SK-N-SH (cell line): Measurements from ENCODE around the gene PLEKHH1. TPM values are rescaled to one million over a fixed set of nuclear protein-coding genes. Genes with fewer than 3 reads are reported as not detected.

Source experiments
- CTCF ChIA-PET: fragments of 300-600, 350-600 bp; formaldehyde crosslinking; extraction: SDS; loops from one replicate; lab custom pipeline; 2021; lab: Yijun Ruan, JAX
- POLR2A ChIA-PET: fragments of 350-600 bp; sonication (Branson Sonifier 250); formaldehyde crosslinking; extraction: SDS; loops from one replicate; lab custom pipeline; 2020; ENCODE audit warnings: antibody characterized with exemption, inconsistent platforms; lab: Yijun Ruan, JAX
- DNase-seq: peaks from one replicate; pipeline ENCODE4 v3.0.0; 2012
- H2AFZ ChIP-seq: fragments of 200-600 bp; sonication (generic); 2 replicates; pipeline ENCODE4 v1.8.1; 2016; ENCODE audit warnings: antibody characterized with exemption, mild to moderate bottlenecking, low read depth
- H3F3A ChIP-seq: fragments of 200-600 bp; sonication (generic); replicated peaks from 2 replicates; pipeline ENCODE3; 2016; ENCODE audit warnings: antibody characterized with exemption, mild to moderate bottlenecking; ENCODE audit not compliant: insufficient read depth
- H3K27ac ChIP-seq, 2 experiments: fragments of 200-500 bp in 1 of 2; fragments of 200-600 bp in 1 of 2; sonication (Bioruptor generic) in 1 of 2; sonication (generic), shearing (Covaris generic) in 1 of 2; 2 replicates each; pipeline versions ENCODE4 v1.5.1 to v1.6.1; 2014 to 2016; ENCODE audit warnings: low read depth in 2 of 2, inconsistent platforms in 1 of 2, low read length in 1 of 2, mild to moderate bottlenecking in 1 of 2, mixed read lengths in 1 of 2
- H3K27me3 ChIP-seq: fragments of 200-600 bp; sonication (generic), shearing (Covaris generic); 2 replicates; pipeline ENCODE4 v1.6.1; 2016; ENCODE audit warnings: mixed run types; ENCODE audit not compliant: insufficient read depth
- H3K36me3 ChIP-seq, 2 experiments: fragments of 200-500 bp in 1 of 2; fragments of 200-600 bp in 1 of 2; sonication (Bioruptor generic) in 1 of 2; sonication (generic) in 1 of 2; replicated peaks in 1 of 2; 2 replicates each; pipeline versions ENCODE3 to v1.5.1; 2014 to 2016; ENCODE audit warnings: low read length in 1 of 2, mild to moderate bottlenecking in 1 of 2; ENCODE audit not compliant: insufficient read depth in 2 of 2, control insufficient read depth in 1 of 2
- H3K4me1 ChIP-seq, 2 experiments: fragments of 200-500 bp in 1 of 2; fragments of 200-600 bp in 1 of 2; sonication (Bioruptor generic) in 1 of 2; sonication (generic), shearing (Covaris generic) in 1 of 2; 2 replicates each; pipeline versions ENCODE4 v1.5.1 to v1.6.1; 2014 to 2016; ENCODE audit warnings: low read depth in 1 of 2, low read length in 1 of 2, mixed run types in 1 of 2; ENCODE audit not compliant: insufficient read depth in 2 of 2, control insufficient read depth in 1 of 2
- H3K4me2 ChIP-seq: fragments of 200-600 bp; sonication (generic), shearing (Covaris generic); 2 replicates; pipeline ENCODE4 v1.6.1; 2017; ENCODE audit warnings: mixed run types
- H3K4me3 ChIP-seq, 2 experiments: fragments of 200-500 bp in 1 of 2; fragments of 200-600 bp in 1 of 2; sonication (Bioruptor generic) in 1 of 2; sonication (generic), shearing (Covaris generic) in 1 of 2; 2 replicates each; pipeline versions ENCODE4 v1.5.1 to v1.8.1; 2014 to 2016; ENCODE audit warnings: low read depth in 2 of 2, inconsistent platforms in 1 of 2, low read length in 1 of 2, mild to moderate bottlenecking in 1 of 2, mixed read lengths in 1 of 2, moderate library complexity in 1 of 2
- H3K79me2 ChIP-seq: fragments of 200-600 bp; sonication (generic); 2 replicates; pipeline ENCODE4 v1.8.1; 2017; ENCODE audit warnings: mild to moderate bottlenecking; ENCODE audit not compliant: insufficient read depth
- H3K9ac ChIP-seq: fragments of 200-600 bp; sonication (generic); 2 replicates; pipeline ENCODE4 v1.6.1; 2017; ENCODE audit warnings: mixed run types
- H3K9me2 ChIP-seq: fragments of 200-600 bp; sonication (generic); 2 replicates; pipeline ENCODE4 v1.6.1; 2017; ENCODE audit warnings: mixed run types
- H3K9me3 ChIP-seq: fragments of 200-600 bp; sonication (generic); 2 replicates; pipeline ENCODE4 v1.6.1; 2017; ENCODE audit warnings: mixed run types, mild to moderate bottlenecking, moderate library complexity
- H4K20me1 ChIP-seq: fragments of 200-600 bp; sonication (generic); 2 replicates; pipeline ENCODE4 v1.6.1; 2017; ENCODE audit warnings: mild to moderate bottlenecking, mixed run types; ENCODE audit not compliant: insufficient read depth
- ELF1 ChIP-seq: IDR thresholded peaks from 2 replicates; pipeline ENCODE4 v1.4.0; 2012
- EZH2phosphoT487 ChIP-seq: fragments of 200-600 bp; sonication (generic); IDR thresholded peaks from 2 replicates; pipeline ENCODE4 v1.6.1; 2017; ENCODE audit warnings: low read depth, mixed run types, mild to moderate bottlenecking, antibody characterized with exemption, moderate library complexity, borderline replicate concordance
- FOXM1 ChIP-seq: IDR thresholded peaks from 2 replicates; pipeline ENCODE4 v1.4.0; 2012; ENCODE audit warnings: low read depth, mild to moderate bottlenecking
- GABPA ChIP-seq: IDR thresholded peaks from 2 replicates; pipeline ENCODE4 v1.4.0; 2012; ENCODE audit warnings: low read depth, mild to moderate bottlenecking
- GATA2 ChIP-seq: sonication (generic); formaldehyde crosslinking; IDR thresholded peaks from 2 replicates; pipeline ENCODE4 v1.5.0; 2020; ENCODE audit warnings: mild to moderate bottlenecking, missing genetic modification reagents
- JUND ChIP-seq: IDR thresholded peaks from 2 replicates; pipeline ENCODE4 v1.4.0; 2012
- MEF2A ChIP-seq: IDR thresholded peaks from 2 replicates; pipeline ENCODE4 v1.4.0; 2012; ENCODE audit warnings: low read depth, borderline replicate concordance
- NFIC ChIP-seq: IDR thresholded peaks from 2 replicates; pipeline ENCODE4 v1.4.0; 2012; ENCODE audit warnings: borderline replicate concordance
- RCOR1 ChIP-seq: fragments of 150-350 bp; IDR thresholded peaks from 2 replicates; pipeline ENCODE4 v1.6.1; 2017; ENCODE audit warnings: antibody characterized with exemption, low read length
- RFX5 ChIP-seq: IDR thresholded peaks from 2 replicates; pipeline ENCODE4 v1.6.1; 2012; ENCODE audit warnings: mild to moderate bottlenecking, improper control_type of control experiment, low read length
- RXRA ChIP-seq: IDR thresholded peaks from 2 replicates; pipeline ENCODE4 v1.4.0; 2012; ENCODE audit warnings: low read depth, mild to moderate bottlenecking, borderline replicate concordance
- SIN3A ChIP-seq: IDR thresholded peaks from 2 replicates; pipeline ENCODE4 v1.6.1; 2012; ENCODE audit warnings: low read depth, mild to moderate bottlenecking, low read length, moderate library complexity, borderline replicate concordance
- TAF1 ChIP-seq: IDR thresholded peaks from 2 replicates; pipeline ENCODE4 v1.6.1; 2012; ENCODE audit warnings: low read depth, mild to moderate bottlenecking, low read length, moderate library complexity, borderline replicate concordance
- TCF12 ChIP-seq: IDR thresholded peaks from 2 replicates; pipeline ENCODE4 v1.4.0; 2012
- TEAD4 ChIP-seq: IDR thresholded peaks from 2 replicates; pipeline ENCODE4 v1.4.0; 2012; ENCODE audit warnings: mild to moderate bottlenecking, borderline replicate concordance; ENCODE audit not compliant: insufficient read depth
- WGBS: methylation state at CpG from one replicate; pipeline ENCODE4 v1.1.6; 2017; ENCODE audit warnings: low lambda C conversion rate; 5-methylcytosine and 5-hydroxymethylcytosine counted together
- polyA plus RNA-seq, 3 experiments: library from polyadenylated mRNA; depleted of rRNA; stranded (reverse); fragments of >200 nt; gene quantifications; 2 replicates each; pipeline ENCODE4 v1.2.3, GENCODE V29; 2012
- TF ChIP-seq, protein P1 (sequence below): fragments of 150-350 bp; IDR thresholded peaks from 2 replicates; pipeline ENCODE4 v1.6.1; 2016; ENCODE audit warnings: mild to moderate bottlenecking, low read depth, low read length
- TF ChIP-seq, protein P2 (sequence below): IDR thresholded peaks from 2 replicates; pipeline ENCODE4 v1.6.1; 2012; ENCODE audit warnings: mild to moderate bottlenecking, low read depth, low read length, moderate library complexity
- TF ChIP-seq, protein P3 (sequence below): IDR thresholded peaks from 2 replicates; pipeline ENCODE4 v1.4.0; 2012; ENCODE audit warnings: low read depth, borderline replicate concordance
- TF ChIP-seq, protein P4 (sequence below): IDR thresholded peaks from 2 replicates; pipeline ENCODE4 v1.4.0; 2012; ENCODE audit warnings: low read depth, borderline replicate concordance
- TF ChIP-seq, protein P5 (sequence below): fragments of 200-600 bp; sonication (generic); IDR thresholded peaks from 2 replicates; pipeline ENCODE4 v1.6.1; 2017; ENCODE audit warnings: antibody characterized with exemption, mild to moderate bottlenecking, moderate library complexity

PLEKHH1 gene
- polyA plus RNA-seq, 1 of the 3 experiments (the other 2 are of a cell fraction) = 1.6 TPM

DNA sequence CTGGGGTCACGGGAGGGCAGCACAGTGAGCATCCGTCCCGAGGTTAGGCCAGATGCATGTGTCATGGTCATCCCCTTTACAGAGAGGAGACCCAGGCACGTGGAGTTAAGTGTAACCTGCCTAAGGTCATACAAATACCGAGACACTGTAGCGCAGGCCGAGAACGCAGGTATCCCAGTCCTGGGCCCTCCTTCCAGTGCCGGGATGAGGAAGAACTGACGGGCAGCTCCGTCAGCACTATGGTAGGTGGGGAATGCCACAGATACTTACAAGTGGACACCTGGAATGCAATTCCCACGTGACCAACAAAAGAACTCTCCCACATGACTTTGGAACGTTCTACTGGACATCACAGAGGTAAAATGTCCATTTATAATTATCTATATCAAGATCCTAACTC is 35.9 kb upstream of the PLEKHH1 start:
- Histone ChIP-seq H3K4me3 (no peak overlapping the region), H3K27me3 (no peaks in the 10 kb centered on the region), H3K36me3 (no peaks in the 10 kb centered on the region), H3F3A (no peaks in the 10 kb centered on the region), H3K9me3 (no peaks in the 10 kb centered on the region), H3K27ac (no peak overlapping the region), H4K20me1 (no peaks in the 10 kb centered on the region), H3K9me2 (no peaks in the 10 kb centered on the region), H3K4me1 (peaks cover 0 to 3% of the 10 kb centered on the region in 2 experiments; a peak in 1 of 4 replicates), H3K79me2 (no peaks in the 10 kb centered on the region), H2AFZ (no peak overlapping the region), H3K4me2 (no peak overlapping the region), H3K9ac (no peak overlapping the region)
- WGBS = 78% methylated on average over 13 of the region's 13 CpGs
- CTCF ChIA-PET = no interaction called here
- TF ChIP-seq, protein P1, sequence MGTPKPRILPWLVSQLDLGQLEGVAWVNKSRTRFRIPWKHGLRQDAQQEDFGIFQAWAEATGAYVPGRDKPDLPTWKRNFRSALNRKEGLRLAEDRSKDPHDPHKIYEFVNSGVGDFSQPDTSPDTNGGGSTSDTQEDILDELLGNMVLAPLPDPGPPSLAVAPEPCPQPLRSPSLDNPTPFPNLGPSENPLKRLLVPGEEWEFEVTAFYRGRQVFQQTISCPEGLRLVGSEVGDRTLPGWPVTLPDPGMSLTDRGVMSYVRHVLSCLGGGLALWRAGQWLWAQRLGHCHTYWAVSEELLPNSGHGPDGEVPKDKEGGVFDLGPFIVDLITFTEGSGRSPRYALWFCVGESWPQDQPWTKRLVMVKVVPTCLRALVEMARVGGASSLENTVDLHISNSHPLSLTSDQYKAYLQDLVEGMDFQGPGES = no peak
- TF ChIP-seq EZH2phosphoT487 (no peak), RCOR1 (no peak), NFIC (no peak), ELF1 (no peak), TCF12 (no peak), JUND (no peak), TAF1 (no peak), SIN3A (no peak), FOXM1 (no peak), GABPA (no peak), RXRA (no peak), RFX5 (no peak), GATA2 (CRISPR knock-in tag) (no peak), MEF2A (no peak), TEAD4 (no peak)
- TF ChIP-seq, protein P2, sequence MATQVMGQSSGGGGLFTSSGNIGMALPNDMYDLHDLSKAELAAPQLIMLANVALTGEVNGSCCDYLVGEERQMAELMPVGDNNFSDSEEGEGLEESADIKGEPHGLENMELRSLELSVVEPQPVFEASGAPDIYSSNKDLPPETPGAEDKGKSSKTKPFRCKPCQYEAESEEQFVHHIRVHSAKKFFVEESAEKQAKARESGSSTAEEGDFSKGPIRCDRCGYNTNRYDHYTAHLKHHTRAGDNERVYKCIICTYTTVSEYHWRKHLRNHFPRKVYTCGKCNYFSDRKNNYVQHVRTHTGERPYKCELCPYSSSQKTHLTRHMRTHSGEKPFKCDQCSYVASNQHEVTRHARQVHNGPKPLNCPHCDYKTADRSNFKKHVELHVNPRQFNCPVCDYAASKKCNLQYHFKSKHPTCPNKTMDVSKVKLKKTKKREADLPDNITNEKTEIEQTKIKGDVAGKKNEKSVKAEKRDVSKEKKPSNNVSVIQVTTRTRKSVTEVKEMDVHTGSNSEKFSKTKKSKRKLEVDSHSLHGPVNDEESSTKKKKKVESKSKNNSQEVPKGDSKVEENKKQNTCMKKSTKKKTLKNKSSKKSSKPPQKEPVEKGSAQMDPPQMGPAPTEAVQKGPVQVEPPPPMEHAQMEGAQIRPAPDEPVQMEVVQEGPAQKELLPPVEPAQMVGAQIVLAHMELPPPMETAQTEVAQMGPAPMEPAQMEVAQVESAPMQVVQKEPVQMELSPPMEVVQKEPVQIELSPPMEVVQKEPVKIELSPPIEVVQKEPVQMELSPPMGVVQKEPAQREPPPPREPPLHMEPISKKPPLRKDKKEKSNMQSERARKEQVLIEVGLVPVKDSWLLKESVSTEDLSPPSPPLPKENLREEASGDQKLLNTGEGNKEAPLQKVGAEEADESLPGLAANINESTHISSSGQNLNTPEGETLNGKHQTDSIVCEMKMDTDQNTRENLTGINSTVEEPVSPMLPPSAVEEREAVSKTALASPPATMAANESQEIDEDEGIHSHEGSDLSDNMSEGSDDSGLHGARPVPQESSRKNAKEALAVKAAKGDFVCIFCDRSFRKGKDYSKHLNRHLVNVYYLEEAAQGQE = no peak
- TF ChIP-seq, protein P3, sequence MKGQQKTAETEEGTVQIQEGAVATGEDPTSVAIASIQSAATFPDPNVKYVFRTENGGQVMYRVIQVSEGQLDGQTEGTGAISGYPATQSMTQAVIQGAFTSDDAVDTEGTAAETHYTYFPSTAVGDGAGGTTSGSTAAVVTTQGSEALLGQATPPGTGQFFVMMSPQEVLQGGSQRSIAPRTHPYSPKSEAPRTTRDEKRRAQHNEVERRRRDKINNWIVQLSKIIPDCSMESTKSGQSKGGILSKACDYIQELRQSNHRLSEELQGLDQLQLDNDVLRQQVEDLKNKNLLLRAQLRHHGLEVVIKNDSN = no peak
- TF ChIP-seq, protein P4, sequence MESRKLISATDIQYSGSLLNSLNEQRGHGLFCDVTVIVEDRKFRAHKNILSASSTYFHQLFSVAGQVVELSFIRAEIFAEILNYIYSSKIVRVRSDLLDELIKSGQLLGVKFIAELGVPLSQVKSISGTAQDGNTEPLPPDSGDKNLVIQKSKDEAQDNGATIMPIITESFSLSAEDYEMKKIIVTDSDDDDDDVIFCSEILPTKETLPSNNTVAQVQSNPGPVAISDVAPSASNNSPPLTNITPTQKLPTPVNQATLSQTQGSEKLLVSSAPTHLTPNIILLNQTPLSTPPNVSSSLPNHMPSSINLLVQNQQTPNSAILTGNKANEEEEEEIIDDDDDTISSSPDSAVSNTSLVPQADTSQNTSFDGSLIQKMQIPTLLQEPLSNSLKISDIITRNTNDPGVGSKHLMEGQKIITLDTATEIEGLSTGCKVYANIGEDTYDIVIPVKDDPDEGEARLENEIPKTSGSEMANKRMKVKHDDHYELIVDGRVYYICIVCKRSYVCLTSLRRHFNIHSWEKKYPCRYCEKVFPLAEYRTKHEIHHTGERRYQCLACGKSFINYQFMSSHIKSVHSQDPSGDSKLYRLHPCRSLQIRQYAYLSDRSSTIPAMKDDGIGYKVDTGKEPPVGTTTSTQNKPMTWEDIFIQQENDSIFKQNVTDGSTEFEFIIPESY = no peak
- TF ChIP-seq, protein P5, sequence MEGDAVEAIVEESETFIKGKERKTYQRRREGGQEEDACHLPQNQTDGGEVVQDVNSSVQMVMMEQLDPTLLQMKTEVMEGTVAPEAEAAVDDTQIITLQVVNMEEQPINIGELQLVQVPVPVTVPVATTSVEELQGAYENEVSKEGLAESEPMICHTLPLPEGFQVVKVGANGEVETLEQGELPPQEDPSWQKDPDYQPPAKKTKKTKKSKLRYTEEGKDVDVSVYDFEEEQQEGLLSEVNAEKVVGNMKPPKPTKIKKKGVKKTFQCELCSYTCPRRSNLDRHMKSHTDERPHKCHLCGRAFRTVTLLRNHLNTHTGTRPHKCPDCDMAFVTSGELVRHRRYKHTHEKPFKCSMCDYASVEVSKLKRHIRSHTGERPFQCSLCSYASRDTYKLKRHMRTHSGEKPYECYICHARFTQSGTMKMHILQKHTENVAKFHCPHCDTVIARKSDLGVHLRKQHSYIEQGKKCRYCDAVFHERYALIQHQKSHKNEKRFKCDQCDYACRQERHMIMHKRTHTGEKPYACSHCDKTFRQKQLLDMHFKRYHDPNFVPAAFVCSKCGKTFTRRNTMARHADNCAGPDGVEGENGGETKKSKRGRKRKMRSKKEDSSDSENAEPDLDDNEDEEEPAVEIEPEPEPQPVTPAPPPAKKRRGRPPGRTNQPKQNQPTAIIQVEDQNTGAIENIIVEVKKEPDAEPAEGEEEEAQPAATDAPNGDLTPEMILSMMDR = no peak
- no peak for DNase-seq
- POLR2A ChIA-PET = no interaction called here
